Measurements from ENCODE around the gene NWD2. TPM values are rescaled to one million over a fixed set of nuclear protein-coding genes. Genes with fewer than 3 reads are reported as not detected.
"Not testable (repeated sequence)": the region's sequence is repeated elsewhere in the genome, so short reads cannot be mapped to it uniquely, and the experiment has no call there.

NWD2 gene
- total and polyA plus RNA-seq, 5 donors from 2014 or later: not detected

- H3K4me3 Mint-ChIP-seq: no peak overlapping the region
- H3K4me3 ChIP-seq (ENCODE audit: low read depth, low read length): no peak overlapping the region
- H3K27ac ChIP-seq (ENCODE audit: insufficient read depth, low read length, poor library complexity, severe bottlenecking): no peak overlapping the region
- H3K4me1 ChIP-seq (ENCODE audit: control insufficient read depth, insufficient read depth, low read length, poor library complexity, severe bottlenecking): no peaks in the 10 kb centered on the region
- H3K27me3 ChIP-seq (ENCODE audit: control insufficient read depth, insufficient read depth, low read length): no peaks in the 10 kb centered on the region
- H3K9me3 Mint-ChIP-seq: peaks cover 0 to 8% (median 0%) of the 10 kb centered on the region in 7 donors
- H3K27ac Mint-ChIP-seq: no peak overlapping the region
- H3K36me3 ChIP-seq (ENCODE audit: control insufficient read depth, insufficient read depth, low read length): no peaks in the 10 kb centered on the region
- H3K27me3 Mint-ChIP-seq: peaks cover 5% of the 10 kb centered on the region
- no peak for ATAC-seq (ENCODE audit: low read depth in 2 of 2)
- H3K36me3 Mint-ChIP-seq: no peaks in the 10 kb centered on the region
- no peaks in the 10 kb centered on the region for H3K4me1 Mint-ChIP-seq
- no peak for DNase-seq
- H3K9me3 ChIP-seq (ENCODE audit: control insufficient read depth in 2 of 2, low read length in 2 of 2): no peaks in the 10 kb centered on the region
Observed at GRCh38 chr4:37400241-37400881, 155.8 kb downstream of the NWD2 start.

GRCh38 chr4:37407938-37408826, 163.6 kb downstream of the NWD2 start:
- not testable (repeated sequence) for H3K36me3 Mint-ChIP-seq; DNase-seq; H3K27me3 ChIP-seq (ENCODE audit: control insufficient read depth, insufficient read depth, low read length); H3K4me1 ChIP-seq (ENCODE audit: control insufficient read depth, insufficient read depth, low read length, poor library complexity, severe bottlenecking); H3K9me3 ChIP-seq (ENCODE audit: control insufficient read depth in 2 of 2, low read length in 2 of 2); H3K27ac Mint-ChIP-seq; H3K9me3 Mint-ChIP-seq; H3K4me3 ChIP-seq (ENCODE audit: low read depth, low read length); H3K4me1 Mint-ChIP-seq; H3K36me3 ChIP-seq (ENCODE audit: control insufficient read depth, insufficient read depth, low read length); ATAC-seq (ENCODE audit: low read depth in 2 of 2); H3K27me3 Mint-ChIP-seq; H3K4me3 Mint-ChIP-seq; H3K27ac ChIP-seq (ENCODE audit: insufficient read depth, low read length, poor library complexity, severe bottlenecking)

GRCh38 chr4:37413612-37414011, 169.1 kb downstream of the NWD2 start:
- not testable (repeated sequence) for H3K27ac Mint-ChIP-seq; H3K9me3 Mint-ChIP-seq; ATAC-seq (ENCODE audit: low read depth in 2 of 2)

GRCh38 chr4:37415845-37416369, 171.4 kb downstream of the NWD2 start:
- Mint-ChIP-seq H3K4me1 (no peaks in the 10 kb centered on the region), H3K4me3 (no peak overlapping the region), H3K27ac (no peak overlapping the region), H3K36me3 (no peaks in the 10 kb centered on the region), H3K9me3 (peaks cover 0 to 6% (median 2%) of the 10 kb centered on the region in 7 donors), H3K27me3 (no peaks in the 10 kb centered on the region)
- Histone ChIP-seq H3K27me3 (ENCODE audit: control insufficient read depth, insufficient read depth, low read length) (no peaks in the 10 kb centered on the region), H3K9me3 (ENCODE audit: control insufficient read depth in 2 of 2, low read length in 2 of 2) (no peaks in the 10 kb centered on the region), H3K27ac (ENCODE audit: insufficient read depth, low read length, poor library complexity, severe bottlenecking) (no peak overlapping the region), H3K4me3 (ENCODE audit: low read depth, low read length) (no peak overlapping the region), H3K36me3 (ENCODE audit: control insufficient read depth, insufficient read depth, low read length) (no peaks in the 10 kb centered on the region), H3K4me1 (ENCODE audit: control insufficient read depth, insufficient read depth, low read length, poor library complexity, severe bottlenecking) (no peaks in the 10 kb centered on the region)
- ATAC-seq (ENCODE audit: low read depth in 2 of 2) (no peak), DNase-seq (no peak)

More at GRCh38 chr4:37413612-37414011, 169.1 kb downstream of the NWD2 start:
- H3K4me1 ChIP-seq (ENCODE audit: control insufficient read depth, insufficient read depth, low read length, poor library complexity, severe bottlenecking); H3K4me3 ChIP-seq (ENCODE audit: low read depth, low read length); H3K27me3 ChIP-seq (ENCODE audit: control insufficient read depth, insufficient read depth, low read length); H3K9me3 ChIP-seq (ENCODE audit: control insufficient read depth in 2 of 2, low read length in 2 of 2); H3K36me3 Mint-ChIP-seq; H3K36me3 ChIP-seq (ENCODE audit: control insufficient read depth, insufficient read depth, low read length); DNase-seq; H3K4me1 Mint-ChIP-seq; H3K27ac ChIP-seq (ENCODE audit: insufficient read depth, low read length, poor library complexity, severe bottlenecking); H3K27me3 Mint-ChIP-seq; H3K4me3 Mint-ChIP-seq: not testable (repeated sequence)

GRCh38 chr4:37421614-37422013, 177.1 kb downstream of the NWD2 start:
- no peaks in the 10 kb centered on the region for H3K9me3 ChIP-seq (ENCODE audit: control insufficient read depth in 2 of 2, low read length in 2 of 2)
- no peak for ATAC-seq (ENCODE audit: low read depth in 2 of 2)
- H3K27me3 ChIP-seq (ENCODE audit: control insufficient read depth, insufficient read depth, low read length): no peaks in the 10 kb centered on the region
- Mint-ChIP-seq H3K36me3 (no peaks in the 10 kb centered on the region), H3K4me1 (no peaks in the 10 kb centered on the region), H3K27ac (no peak overlapping the region), H3K27me3 (peaks cover 20% of the 10 kb centered on the region), H3K4me3 (no peak overlapping the region), H3K9me3 (peaks cover 0 to 2% (median 0%) of the 10 kb centered on the region in 7 donors)
- H3K4me1 ChIP-seq (ENCODE audit: control insufficient read depth, insufficient read depth, low read length, poor library complexity, severe bottlenecking): no peaks in the 10 kb centered on the region
- no peaks in the 10 kb centered on the region for H3K36me3 ChIP-seq (ENCODE audit: control insufficient read depth, insufficient read depth, low read length)
- no peak overlapping the region for H3K27ac ChIP-seq (ENCODE audit: insufficient read depth, low read length, poor library complexity, severe bottlenecking)
- no peak for DNase-seq
- H3K4me3 ChIP-seq (ENCODE audit: low read depth, low read length): no peak overlapping the region

- Histone ChIP-seq H3K27ac (ENCODE audit: insufficient read depth, low read length, poor library complexity, severe bottlenecking) (no peak overlapping the region), H3K36me3 (ENCODE audit: control insufficient read depth, insufficient read depth, low read length) (no peaks in the 10 kb centered on the region), H3K27me3 (ENCODE audit: control insufficient read depth, insufficient read depth, low read length) (peaks cover 2% of the 10 kb centered on the region), H3K4me3 (ENCODE audit: low read depth, low read length) (no peak overlapping the region), H3K9me3 (ENCODE audit: control insufficient read depth in 2 of 2, low read length in 2 of 2) (no peaks in the 10 kb centered on the region), H3K4me1 (ENCODE audit: control insufficient read depth, insufficient read depth, low read length, poor library complexity, severe bottlenecking) (no peaks in the 10 kb centered on the region)
- H3K27ac Mint-ChIP-seq: no peak overlapping the region
- peaks cover 0 to 2% (median 0%) of the 10 kb centered on the region in 7 donors for H3K9me3 Mint-ChIP-seq
- ATAC-seq (ENCODE audit: low read depth in 2 of 2) (no peak), DNase-seq (no peak)
- no peaks in the 10 kb centered on the region for H3K36me3 Mint-ChIP-seq
- H3K4me1 Mint-ChIP-seq: no peaks in the 10 kb centered on the region
- no peak overlapping the region for H3K4me3 Mint-ChIP-seq
- H3K27me3 Mint-ChIP-seq: peaks cover 20% of the 10 kb centered on the region
Observed at GRCh38 chr4:37422102-37422501, 177.6 kb downstream of the NWD2 start.

- DNase-seq (no peak), ATAC-seq (ENCODE audit: low read depth in 2 of 2) (no peak)
- H3K9me3 Mint-ChIP-seq: peaks cover 0 to 2% (median 0%) of the 10 kb centered on the region in 7 donors
- Histone ChIP-seq H3K4me3 (ENCODE audit: low read depth, low read length) (no peak overlapping the region), H3K4me1 (ENCODE audit: control insufficient read depth, insufficient read depth, low read length, poor library complexity, severe bottlenecking) (no peaks in the 10 kb centered on the region), H3K9me3 (ENCODE audit: control insufficient read depth in 2 of 2, low read length in 2 of 2) (no peaks in the 10 kb centered on the region), H3K27me3 (ENCODE audit: control insufficient read depth, insufficient read depth, low read length) (peaks cover 2% of the 10 kb centered on the region), H3K36me3 (ENCODE audit: control insufficient read depth, insufficient read depth, low read length) (no peaks in the 10 kb centered on the region), H3K27ac (ENCODE audit: insufficient read depth, low read length, poor library complexity, severe bottlenecking) (no peak overlapping the region)
- H3K4me3 Mint-ChIP-seq: no peak overlapping the region
- no peaks in the 10 kb centered on the region for H3K36me3 Mint-ChIP-seq
- peaks cover 20% of the 10 kb centered on the region for H3K27me3 Mint-ChIP-seq
- no peak overlapping the region for H3K27ac Mint-ChIP-seq
- no peaks in the 10 kb centered on the region for H3K4me1 Mint-ChIP-seq
Observed at GRCh38 chr4:37422638-37423037, 178.1 kb downstream of the NWD2 start.
